Measurements from ENCODE around the gene BPIFA3. TPM values are rescaled to one million over a fixed set of nuclear protein-coding genes. Genes with fewer than 3 reads are reported as not detected.

The BPIFA3 gene
- total and polyA plus RNA-seq, 2 donors (not counting 1 experiment from before 2014, with no cell fraction given), result not detected

GRCh38 chr20:33233129-33233774 lies 16.1 kb downstream of the BPIFA3 start:
- peaks cover 5% of the 10 kb centered on the region for H3K27me3 ChIP-seq (ENCODE audit: control insufficient read depth, insufficient read depth, low read length)
- H3K79me2 ChIP-seq (ENCODE audit: control insufficient read depth, insufficient read depth, low read length), result no peaks in the 10 kb centered on the region
- no peaks in the 10 kb centered on the region for H3K36me3 ChIP-seq (ENCODE audit: control insufficient read depth, insufficient read depth, low read length)
- no peak for DNase-seq (ENCODE audit: low read depth in 2 of 2)
- H3K4me1 ChIP-seq (ENCODE audit: control insufficient read depth, extremely low read depth, insufficient read depth, low read length), result no peaks in the 10 kb centered on the region
- no peak overlapping the region for H3K4me2 ChIP-seq (ENCODE audit: extremely low read depth, insufficient read depth, low read length)
- TF ChIP-seq EZH2 (IDR thresholded peaks at IDR 0.05; ENCODE audit: low read length, missing control alignments) (no peak), CTCF (conservative IDR thresholded peaks at IDR 0.05 in 1 of 2, IDR thresholded peaks at IDR 0.05 in 1 of 2; ENCODE audit: low read depth in 1 of 2, low read length in 2 of 2) (no peak)
- no peaks in the 10 kb centered on the region for H3K9me3 ChIP-seq (ENCODE audit: control insufficient read depth, insufficient read depth, low read depth, low read length)
- no peak overlapping the region for H3K4me3 ChIP-seq (replicated peaks in 1 of 4; ENCODE audit: control extremely low read depth in 1 of 4, insufficient read depth in 1 of 4, low read depth in 3 of 4, low read length in 4 of 4)
- H3K9ac ChIP-seq (ENCODE audit: insufficient read depth, low read length), result no peak overlapping the region
- no peaks in the 10 kb centered on the region for H4K20me1 ChIP-seq (ENCODE audit: control insufficient read depth, extremely low read depth, insufficient read depth, low read length)
- H2AFZ ChIP-seq (ENCODE audit: low read length), result no peak overlapping the region
- H3K27ac ChIP-seq (ENCODE audit: insufficient read depth, low read length), result no peak overlapping the region

- Histone ChIP-seq H3K79me2 (ENCODE audit: control insufficient read depth, insufficient read depth, low read length) (no peaks in the 10 kb centered on the region), H3K36me3 (ENCODE audit: control insufficient read depth, insufficient read depth, low read length) (no peaks in the 10 kb centered on the region), H3K9me3 (ENCODE audit: control insufficient read depth, insufficient read depth, low read depth, low read length) (no peaks in the 10 kb centered on the region), H4K20me1 (ENCODE audit: control insufficient read depth, extremely low read depth, insufficient read depth, low read length) (no peaks in the 10 kb centered on the region), H3K4me2 (ENCODE audit: extremely low read depth, insufficient read depth, low read length) (no peak overlapping the region), H3K27ac (ENCODE audit: insufficient read depth, low read length) (no peak overlapping the region), H3K4me3 (replicated peaks in 1 of 4; ENCODE audit: control extremely low read depth in 1 of 4, insufficient read depth in 1 of 4, low read depth in 3 of 4, low read length in 4 of 4) (no peak overlapping the region), H3K4me1 (ENCODE audit: control insufficient read depth, extremely low read depth, insufficient read depth, low read length) (no peaks in the 10 kb centered on the region), H2AFZ (ENCODE audit: low read length) (no peak overlapping the region), H3K27me3 (ENCODE audit: control insufficient read depth, insufficient read depth, low read length) (peaks cover 5% of the 10 kb centered on the region), H3K9ac (ENCODE audit: insufficient read depth, low read length) (no peak overlapping the region)
- TF ChIP-seq CTCF (conservative IDR thresholded peaks at IDR 0.05 in 1 of 2, IDR thresholded peaks at IDR 0.05 in 1 of 2; ENCODE audit: low read depth in 1 of 2, low read length in 2 of 2), result no peak
- no peak for TF ChIP-seq EZH2 (IDR thresholded peaks at IDR 0.05; ENCODE audit: low read length, missing control alignments)
- DNase-seq (ENCODE audit: low read depth in 2 of 2), result no peak
Measured at GRCh38 chr20:33234050-33234449, 16.9 kb downstream of the BPIFA3 start.

- Histone ChIP-seq H3K4me2 (ENCODE audit: extremely low read depth, insufficient read depth, low read length) (no peak within 1 kb of the TSS), H3K27me3 (ENCODE audit: control insufficient read depth, insufficient read depth, low read length) (peaks cover 5% of the 10 kb centered on the region), H3K79me2 (ENCODE audit: control insufficient read depth, insufficient read depth, low read length) (no peaks in the 10 kb centered on the region), H3K4me3 (replicated peaks in 1 of 4; ENCODE audit: control extremely low read depth in 1 of 4, insufficient read depth in 1 of 4, low read depth in 3 of 4, low read length in 4 of 4) (no peak within 1 kb of the TSS), H3K9me3 (ENCODE audit: control insufficient read depth, insufficient read depth, low read depth, low read length) (no peaks in the 10 kb centered on the region), H4K20me1 (ENCODE audit: control insufficient read depth, extremely low read depth, insufficient read depth, low read length) (no peaks in the 10 kb centered on the region), H3K36me3 (ENCODE audit: control insufficient read depth, insufficient read depth, low read length) (no peaks in the 10 kb centered on the region), H3K9ac (ENCODE audit: insufficient read depth, low read length) (no peak within 1 kb of the TSS), H2AFZ (ENCODE audit: low read length) (no peak within 1 kb of the TSS), H3K27ac (ENCODE audit: insufficient read depth, low read length) (no peak within 1 kb of the TSS), H3K4me1 (ENCODE audit: control insufficient read depth, extremely low read depth, insufficient read depth, low read length) (no peaks in the 10 kb centered on the region)
- TF ChIP-seq EZH2 (IDR thresholded peaks at IDR 0.05; ENCODE audit: low read length, missing control alignments), result no peak
- no peak for TF ChIP-seq CTCF (conservative IDR thresholded peaks at IDR 0.05 in 1 of 2, IDR thresholded peaks at IDR 0.05 in 1 of 2; ENCODE audit: low read depth in 1 of 2, low read length in 2 of 2)
- no peak for DNase-seq (ENCODE audit: low read depth in 2 of 2)
Measured at GRCh38 chr20:33235696-33236095, 18.5 kb downstream of the BPIFA3 start, which contains the start of gene BPIFA1. TSS of gene BPIFA1 (plus strand) at chr20:33235996. CDS start at chr20:33237712, 1,716 bp downstream.
